ENCODE measurements around the gene P4HB.

DNA sequence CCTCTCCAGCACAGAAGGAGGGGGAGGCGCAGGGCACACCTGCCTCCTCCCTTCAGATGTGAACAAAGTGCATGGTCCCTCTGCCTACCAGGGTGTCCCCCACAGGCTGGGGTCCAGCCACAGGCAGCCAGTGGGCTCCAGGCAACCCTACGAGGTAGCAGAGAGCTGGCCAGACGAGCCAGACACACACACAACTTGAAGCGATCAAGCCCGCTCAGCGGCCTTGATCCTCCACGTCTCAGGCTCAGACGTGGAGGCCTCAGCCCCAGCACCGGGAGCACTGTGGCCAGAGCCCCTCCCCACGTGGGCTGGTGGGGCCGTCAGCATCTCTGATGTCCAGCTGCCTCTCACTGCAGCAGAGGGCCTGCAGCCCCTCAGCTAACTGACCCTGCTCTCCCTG lies 35.7 kb downstream of the P4HB start:
- TF ChIP-seq, protein P1, sequence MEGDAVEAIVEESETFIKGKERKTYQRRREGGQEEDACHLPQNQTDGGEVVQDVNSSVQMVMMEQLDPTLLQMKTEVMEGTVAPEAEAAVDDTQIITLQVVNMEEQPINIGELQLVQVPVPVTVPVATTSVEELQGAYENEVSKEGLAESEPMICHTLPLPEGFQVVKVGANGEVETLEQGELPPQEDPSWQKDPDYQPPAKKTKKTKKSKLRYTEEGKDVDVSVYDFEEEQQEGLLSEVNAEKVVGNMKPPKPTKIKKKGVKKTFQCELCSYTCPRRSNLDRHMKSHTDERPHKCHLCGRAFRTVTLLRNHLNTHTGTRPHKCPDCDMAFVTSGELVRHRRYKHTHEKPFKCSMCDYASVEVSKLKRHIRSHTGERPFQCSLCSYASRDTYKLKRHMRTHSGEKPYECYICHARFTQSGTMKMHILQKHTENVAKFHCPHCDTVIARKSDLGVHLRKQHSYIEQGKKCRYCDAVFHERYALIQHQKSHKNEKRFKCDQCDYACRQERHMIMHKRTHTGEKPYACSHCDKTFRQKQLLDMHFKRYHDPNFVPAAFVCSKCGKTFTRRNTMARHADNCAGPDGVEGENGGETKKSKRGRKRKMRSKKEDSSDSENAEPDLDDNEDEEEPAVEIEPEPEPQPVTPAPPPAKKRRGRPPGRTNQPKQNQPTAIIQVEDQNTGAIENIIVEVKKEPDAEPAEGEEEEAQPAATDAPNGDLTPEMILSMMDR (IDR thresholded peaks at IDR 0.05) = no peak
- TF ChIP-seq EZH2 (IDR thresholded peaks at IDR 0.05; ENCODE audit: borderline replicate concordance, insufficient read depth, low read depth, low read length, poor library complexity, severe bottlenecking) = no peak

Measured in B cell (primary cell).